ENCODE data around the gene MTERF1.
A peak's percentile ranks its signal among the peaks of the same experiment; 100 is the strongest.

The MTERF1 gene

GRCh38 chr7:91880413-91881241 lies at the start of gene MTERF1:
TSS of gene MTERF1 (minus strand) at chr7:91880702. CDS start at chr7:91880083, 619 bp downstream.
- TF ChIP-seq CTCF (IDR thresholded peaks at IDR 0.05; ENCODE audit: control insufficient read depth, insufficient read depth, low read depth, low read length, missing control alignments), result peak; percentile 100
- peak; percentile 54 for DNase-seq (ENCODE audit: low read depth)
- peak within 1 kb of the TSS; percentile 79 for H3K4me3 ChIP-seq (ENCODE audit: control insufficient read depth, low read depth, low read length)

- TF ChIP-seq CTCF (IDR thresholded peaks at IDR 0.05; ENCODE audit: control insufficient read depth, insufficient read depth, low read depth, low read length, missing control alignments), result no peak
- no peak for DNase-seq (ENCODE audit: low read depth)
- no peak overlapping the region for H3K4me3 ChIP-seq (ENCODE audit: control insufficient read depth, low read depth, low read length)
Observed at GRCh38 chr7:91929463-91929862, 49.0 kb upstream of the MTERF1 start.

GRCh38 chr7:91927912-91928311 lies 47.4 kb upstream of the MTERF1 start:
- H3K4me3 ChIP-seq (ENCODE audit: control insufficient read depth, low read depth, low read length), result no peak overlapping the region
- TF ChIP-seq CTCF (IDR thresholded peaks at IDR 0.05; ENCODE audit: control insufficient read depth, insufficient read depth, low read depth, low read length, missing control alignments), result no peak
- no peak for DNase-seq (ENCODE audit: low read depth)

- no peak for DNase-seq (ENCODE audit: low read depth)
- no peak for TF ChIP-seq CTCF (IDR thresholded peaks at IDR 0.05; ENCODE audit: control insufficient read depth, insufficient read depth, low read depth, low read length, missing control alignments)
- no peak overlapping the region for H3K4me3 ChIP-seq (ENCODE audit: control insufficient read depth, low read depth, low read length)
Observed at GRCh38 chr7:91922857-91923256, 42.4 kb upstream of the MTERF1 start.

- DNase-seq (ENCODE audit: low read depth), result no peak
- no peak for TF ChIP-seq CTCF (IDR thresholded peaks at IDR 0.05; ENCODE audit: control insufficient read depth, insufficient read depth, low read depth, low read length, missing control alignments)
- H3K4me3 ChIP-seq (ENCODE audit: control insufficient read depth, low read depth, low read length), result no peak overlapping the region
Observed at GRCh38 chr7:91918356-91918755, 37.9 kb upstream of the MTERF1 start.

- no peak for TF ChIP-seq CTCF (IDR thresholded peaks at IDR 0.05; ENCODE audit: control insufficient read depth, insufficient read depth, low read depth, low read length, missing control alignments)
- H3K4me3 ChIP-seq (ENCODE audit: control insufficient read depth, low read depth, low read length), result no peak overlapping the region
- DNase-seq (ENCODE audit: low read depth), result no peak
Observed at GRCh38 chr7:91916051-91916440, 35.5 kb upstream of the MTERF1 start.
